GM21526 (cell line): ENCODE measurements around the gene NPLOC4.

Source experiments
- ATAC-seq: cut with Tn5 transposase; IDR thresholded peaks from one replicate; pipeline ENCODE4 v1.9.1; 2021; ENCODE audit warnings: moderate library complexity; ENCODE audit not compliant: unreplicated experiment, low FRiP score

NPLOC4 gene

GRCh38 chr17:81523402-81524038, 113.4 kb downstream of the NPLOC4 start:
- no peak for ATAC-seq

GRCh38 chr17:81522491-81523401, 114.2 kb downstream of the NPLOC4 start:
- no peak for ATAC-seq

GRCh38 chr17:81520021-81520901, 116.7 kb downstream of the NPLOC4 start:
- no peak for ATAC-seq

- ATAC-seq: no peak
These were observed 117.5 kb downstream of the NPLOC4 start for GRCh38 chr17:81519284-81520020.

- no peak for ATAC-seq
These were observed 118.1 kb downstream of the NPLOC4 start for GRCh38 chr17:81518785-81519283.

GRCh38 chr17:81518113-81518784, 118.7 kb downstream of the NPLOC4 start:
- no peak for ATAC-seq

- ATAC-seq: no peak
These were observed 119.4 kb downstream of the NPLOC4 start for GRCh38 chr17:81517339-81518112.

- no peak for ATAC-seq
These were observed 119.9 kb downstream of the NPLOC4 start for GRCh38 chr17:81517009-81517338.

- no peak for ATAC-seq
These were observed 120.5 kb downstream of the NPLOC4 start for GRCh38 chr17:81516439-81516838.

- no peak for ATAC-seq
These were observed 121.3 kb downstream of the NPLOC4 start for GRCh38 chr17:81515530-81516041.

- no peak for ATAC-seq
These were observed 122.0 kb downstream of the NPLOC4 start for GRCh38 chr17:81514739-81515529.

GRCh38 chr17:81514489-81514738, 122.5 kb downstream of the NPLOC4 start:
- no peak for ATAC-seq

GRCh38 chr17:81513753-81514488, 123.0 kb downstream of the NPLOC4 start:
- no peak for ATAC-seq

- no peak for ATAC-seq
These were observed 123.5 kb downstream of the NPLOC4 start for GRCh38 chr17:81513372-81513752.

- ATAC-seq: peak; percentile 33
These were observed 124.1 kb downstream of the NPLOC4 start, which contains the start of gene ACTG1 for GRCh38 chr17:81512562-81513371. ACTG1 (minus strand) TSS chr17:81512799; CDS start chr17:81512354, 445 bp downstream.

GRCh38 chr17:81511804-81512561, 124.9 kb downstream of the NPLOC4 start:
- peak; percentile 1 for ATAC-seq
